ACHN (cell line): ENCODE results near the gene ESYT2.
A peak's percentile ranks its signal among the peaks of the same experiment; 100 is the strongest.

Source experiments
- DNase-seq: peaks from one replicate; pipeline ENCODE4 v3.0.0-alpha.2; 2015
- in situ Hi-C: cut with HindIII; loops from 2 replicates; pipeline ENCODE4 v1.10.0; 2017; ENCODE audit warnings: low sequenced_read_pairs, low pct_ligation_motif_present, low pct_unique_long_range_greater_than_20kb

Gene ESYT2

GRCh38 chr7:158740013-158740656, 89.2 kb downstream of the ESYT2 start:
- peak; percentile 54 for DNase-seq
- in situ Hi-C loops = no loop called here

- in situ Hi-C loops = no loop called here
- no peak for DNase-seq
Observed at GRCh38 chr7:158738841-158739240, 90.5 kb downstream of the ESYT2 start.

GRCh38 chr7:158737064-158737695, 92.1 kb downstream of the ESYT2 start:
- in situ Hi-C loops = no loop called here

GRCh38 chr7:158735935-158736334, 93.4 kb downstream of the ESYT2 start:
- in situ Hi-C loops = no loop called here
- no peak for DNase-seq

More at GRCh38 chr7:158737064-158737695, 92.1 kb downstream of the ESYT2 start:
- DNase-seq = no peak

GRCh38 chr7:158734861-158735260, 94.4 kb downstream of the ESYT2 start:
- in situ Hi-C loops = no loop called here
- DNase-seq = no peak

- DNase-seq = no peak
- in situ Hi-C loops = no loop called here
Observed at GRCh38 chr7:158733775-158734494, 95.4 kb downstream of the ESYT2 start.

- no peak for DNase-seq
Observed at GRCh38 chr7:158733220-158733519, 96.1 kb downstream of the ESYT2 start.

GRCh38 chr7:158732494-158733219, 96.7 kb downstream of the ESYT2 start:
- no peak for DNase-seq
- in situ Hi-C loops = no loop called here

More at GRCh38 chr7:158733220-158733519, 96.1 kb downstream of the ESYT2 start:
- in situ Hi-C loops = no loop called here

- DNase-seq = no peak
- in situ Hi-C loops = no loop called here
Observed at GRCh38 chr7:158731761-158732160, 97.5 kb downstream of the ESYT2 start.

- in situ Hi-C loops = no loop called here
- DNase-seq = no peak
Observed at GRCh38 chr7:158730383-158731346, 98.6 kb downstream of the ESYT2 start.

GRCh38 chr7:158729646-158730382, 99.5 kb downstream of the ESYT2 start:
- DNase-seq = no peak
- in situ Hi-C loops = no loop called here

- in situ Hi-C loops = no loop called here
- no peak for DNase-seq
Observed at GRCh38 chr7:158728911-158729645, 100.2 kb downstream of the ESYT2 start.

- DNase-seq = no peak
- in situ Hi-C loops = no loop called here
Observed at GRCh38 chr7:158727690-158728089, 101.6 kb downstream of the ESYT2 start.

- in situ Hi-C loops = no loop called here
- DNase-seq = no peak
Observed at GRCh38 chr7:158726277-158726807, 103.0 kb downstream of the ESYT2 start.

GRCh38 chr7:158725506-158725800, 103.9 kb downstream of the ESYT2 start:
- in situ Hi-C loops = no loop called here
- no peak for DNase-seq

GRCh38 chr7:158724658-158725505, 104.4 kb downstream of the ESYT2 start:
- no peak for DNase-seq
- in situ Hi-C loops = no loop called here
